ENCODE data around the gene PRKRIP1.

- TF ChIP-seq CTCF (IDR thresholded peaks at IDR 0.05) (no peak), EP300 (IDR thresholded peaks at IDR 0.05) (no peak), POLR2A (IDR thresholded peaks at IDR 0.05) (no peak)
Observed at GRCh38 chr7:102387064-102387463, 9.1 kb upstream of the PRKRIP1 start.
